Embryonic facial prominence (tissue), 1 donor: ENCODE data around the gene CCDC142.
"Not testable (repeated sequence)": the region's sequence is repeated elsewhere in the genome, so short reads cannot be mapped to it uniquely, and the experiment has no call there.

ENCODE experiments used
- DNase-seq: peaks from one replicate; pipeline ENCODE4 v3.0.0-alpha.2; 2016; ENCODE audit errors: extremely low spot score

The CCDC142 gene

DNA sequence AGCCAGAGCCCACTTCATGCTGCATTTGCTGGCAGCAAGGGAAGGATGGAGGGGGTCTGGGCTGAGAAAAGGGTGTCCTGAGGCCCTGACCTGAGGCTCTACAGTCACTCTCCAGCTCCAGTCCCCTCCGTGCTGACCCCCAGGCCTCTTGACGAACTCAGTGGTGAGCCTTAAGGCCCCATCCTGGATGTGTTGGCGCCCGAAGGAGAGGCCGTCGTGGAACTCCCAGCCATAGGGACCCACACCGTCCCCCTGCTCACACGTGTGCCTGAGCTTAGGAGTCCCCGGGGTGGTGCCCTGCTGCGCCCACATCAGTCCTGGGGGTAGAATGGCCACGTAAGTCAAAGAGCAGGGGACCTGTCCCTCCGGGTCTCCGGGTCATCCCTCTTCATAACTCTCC is 18.4 kb downstream of the CCDC142 start:
- no peak for DNase-seq

DNA sequence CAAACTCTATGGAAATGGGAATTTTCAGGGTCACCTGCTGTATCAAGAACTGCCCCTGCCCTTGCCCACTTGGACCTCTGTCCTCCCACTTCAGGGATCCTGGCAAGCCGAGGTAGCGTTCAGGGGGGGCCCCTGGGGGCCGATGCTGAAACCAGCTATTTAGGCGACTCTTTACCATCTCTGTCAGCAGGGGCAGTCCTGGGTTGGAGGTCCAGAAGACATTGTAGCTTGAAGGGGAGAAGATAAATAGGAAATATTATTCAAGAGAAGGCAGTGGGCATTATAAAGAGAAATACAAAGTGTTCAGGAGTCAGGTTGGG is 20.1 kb downstream of the CCDC142 start:
- DNase-seq = no peak

DNA sequence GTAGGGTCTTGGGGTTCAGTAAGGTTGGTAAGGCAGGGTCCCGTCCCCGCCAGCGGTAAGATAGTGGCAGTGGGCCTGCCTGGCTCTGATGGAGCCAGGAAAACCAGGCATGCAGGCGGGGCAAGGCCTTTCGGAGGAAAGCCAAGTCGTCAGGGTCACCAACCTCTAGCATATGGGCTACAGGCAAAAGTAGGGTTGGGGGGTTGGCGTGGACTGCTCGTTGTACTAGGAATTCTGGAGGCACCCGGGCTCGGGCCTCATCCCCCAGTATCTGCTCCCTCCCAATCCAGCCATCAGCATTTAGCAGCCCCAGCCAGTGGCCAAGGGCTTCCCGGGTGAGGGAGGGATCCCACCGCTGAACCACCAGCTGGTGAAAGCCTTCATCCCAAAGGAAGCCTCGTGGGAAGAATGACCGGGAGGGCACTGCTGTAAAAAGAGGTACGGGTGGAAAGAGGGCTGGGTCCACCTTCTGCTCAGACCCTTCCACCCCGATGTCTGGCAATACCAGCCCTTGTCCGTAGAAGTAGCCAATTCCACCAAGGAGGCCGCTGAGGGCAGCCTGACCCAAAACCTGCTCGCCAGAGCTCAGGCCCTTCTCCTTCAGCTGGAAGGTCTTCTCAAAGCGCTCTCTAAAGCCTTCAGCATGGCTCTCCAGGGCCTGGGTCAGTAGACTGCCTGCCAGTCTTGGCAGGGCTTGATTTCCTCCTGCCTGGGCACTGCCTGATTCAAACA is 20.6 kb downstream of the CCDC142 start:
- DNase-seq = no peak

DNA sequence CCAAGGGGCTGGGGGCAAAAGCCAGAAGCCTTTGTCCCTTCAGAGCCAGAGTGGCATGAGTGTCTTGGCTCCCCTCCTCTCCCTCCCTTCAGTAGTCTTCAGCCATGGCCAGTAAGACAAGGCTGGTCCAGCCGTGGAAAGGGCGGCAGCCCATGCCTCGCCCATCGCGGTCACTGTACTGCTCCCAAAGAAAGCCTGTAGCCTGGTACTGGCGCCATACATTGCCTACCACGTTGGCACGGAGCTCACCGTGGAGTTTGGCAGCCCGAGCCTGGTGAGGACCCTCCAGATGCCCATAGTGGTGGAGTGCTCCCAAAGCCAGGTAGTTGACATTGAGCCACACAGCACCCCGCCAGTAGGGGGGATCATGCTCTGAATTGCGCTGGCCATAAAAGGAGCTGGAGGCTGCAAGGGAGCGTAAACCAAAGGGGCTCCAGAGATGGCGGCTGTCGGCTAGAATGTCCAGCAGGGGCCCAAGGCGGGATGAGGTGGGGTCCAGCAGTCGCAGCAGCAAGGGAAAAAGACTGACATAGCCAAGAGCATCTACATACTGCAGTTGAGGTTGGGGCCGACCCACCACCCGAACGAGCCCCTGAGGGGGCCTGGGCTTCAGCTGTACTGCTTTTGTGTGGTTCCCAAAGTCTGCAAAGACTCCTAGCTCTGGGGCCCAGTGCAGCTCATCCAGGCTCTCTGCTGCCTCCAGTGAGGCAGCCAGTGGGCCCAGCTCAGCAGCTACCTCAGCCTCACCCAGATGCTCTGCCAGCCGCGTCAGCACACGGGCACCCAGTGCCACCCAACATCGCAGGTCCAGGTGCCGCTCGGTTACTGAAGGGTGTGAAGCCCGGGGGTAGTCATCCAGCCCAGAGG is 21.4 kb downstream of the CCDC142 start:
- DNase-seq = no peak

DNA sequence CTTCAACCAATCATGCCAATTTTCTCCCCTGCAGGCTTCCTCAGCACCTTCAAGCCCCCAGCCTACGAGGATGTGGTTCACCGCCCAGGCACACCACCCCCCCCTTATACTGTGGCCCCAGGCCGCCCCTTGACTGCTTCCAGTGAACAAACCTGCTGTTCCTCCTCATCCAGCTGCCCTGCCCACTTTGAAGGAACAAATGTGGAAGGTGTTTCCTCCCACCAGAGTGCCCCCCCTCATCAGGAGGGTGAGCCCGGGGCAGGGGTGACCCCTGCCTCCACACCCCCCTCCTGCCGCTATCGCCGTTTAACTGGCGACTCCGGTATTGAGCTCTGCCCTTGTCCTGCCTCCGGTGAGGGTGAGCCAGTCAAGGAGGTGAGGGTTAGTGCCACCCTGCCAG is 22.6 kb downstream of the CCDC142 start:
- DNase-seq = not testable (repeated sequence)

DNA sequence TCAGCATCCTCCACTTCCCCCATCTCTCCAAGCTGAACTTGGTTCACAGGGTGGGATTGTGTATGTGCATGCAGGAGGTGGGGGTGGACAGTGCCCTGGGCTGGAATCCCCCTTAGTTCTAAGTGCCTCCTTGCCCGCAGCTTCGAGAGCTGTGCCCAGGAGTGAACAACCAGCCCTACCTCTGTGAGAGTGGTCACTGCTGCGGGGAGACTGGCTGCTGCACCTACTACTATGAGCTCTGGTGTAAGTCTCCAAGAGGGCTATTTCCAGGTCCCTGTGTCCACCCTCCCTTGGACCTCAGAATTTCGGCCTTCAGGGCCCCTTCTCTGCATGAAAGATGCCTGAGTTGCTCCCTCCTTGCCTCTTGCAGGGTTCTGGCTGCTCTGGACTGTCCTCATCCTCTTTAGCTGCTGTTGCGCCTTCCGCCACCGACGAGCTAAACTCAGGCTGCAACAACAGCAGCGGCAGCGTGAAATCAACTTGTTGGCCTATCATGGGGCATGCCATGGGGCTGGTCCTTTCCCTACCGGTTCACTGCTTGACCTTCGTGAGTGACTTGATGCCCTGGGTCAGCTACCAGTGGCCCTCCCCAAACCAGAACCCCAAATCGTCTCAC is 23.2 kb downstream of the CCDC142 start:
- not testable (repeated sequence) for DNase-seq

DNA sequence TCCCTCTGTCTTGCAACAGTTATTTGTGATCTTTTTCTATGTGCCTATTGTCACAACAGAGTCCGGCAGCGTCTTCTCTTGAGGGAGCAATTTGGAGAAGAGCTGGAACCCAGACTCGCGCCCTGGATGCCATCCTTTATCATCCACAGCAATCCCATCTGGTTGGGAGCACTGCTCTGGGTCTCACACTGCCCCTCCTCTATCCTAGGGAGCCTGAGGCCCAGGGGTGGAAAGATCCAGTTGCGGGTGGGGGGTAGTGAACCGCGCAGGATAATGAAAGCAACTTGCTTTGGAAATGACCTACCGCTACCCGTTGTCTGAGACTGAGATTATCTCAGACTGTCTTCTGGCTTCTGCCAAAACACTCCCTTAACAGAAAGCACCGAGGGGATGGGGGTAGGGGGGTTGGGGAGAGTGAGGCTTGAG is 23.8 kb downstream of the CCDC142 start:
- DNase-seq = no peak

DNA sequence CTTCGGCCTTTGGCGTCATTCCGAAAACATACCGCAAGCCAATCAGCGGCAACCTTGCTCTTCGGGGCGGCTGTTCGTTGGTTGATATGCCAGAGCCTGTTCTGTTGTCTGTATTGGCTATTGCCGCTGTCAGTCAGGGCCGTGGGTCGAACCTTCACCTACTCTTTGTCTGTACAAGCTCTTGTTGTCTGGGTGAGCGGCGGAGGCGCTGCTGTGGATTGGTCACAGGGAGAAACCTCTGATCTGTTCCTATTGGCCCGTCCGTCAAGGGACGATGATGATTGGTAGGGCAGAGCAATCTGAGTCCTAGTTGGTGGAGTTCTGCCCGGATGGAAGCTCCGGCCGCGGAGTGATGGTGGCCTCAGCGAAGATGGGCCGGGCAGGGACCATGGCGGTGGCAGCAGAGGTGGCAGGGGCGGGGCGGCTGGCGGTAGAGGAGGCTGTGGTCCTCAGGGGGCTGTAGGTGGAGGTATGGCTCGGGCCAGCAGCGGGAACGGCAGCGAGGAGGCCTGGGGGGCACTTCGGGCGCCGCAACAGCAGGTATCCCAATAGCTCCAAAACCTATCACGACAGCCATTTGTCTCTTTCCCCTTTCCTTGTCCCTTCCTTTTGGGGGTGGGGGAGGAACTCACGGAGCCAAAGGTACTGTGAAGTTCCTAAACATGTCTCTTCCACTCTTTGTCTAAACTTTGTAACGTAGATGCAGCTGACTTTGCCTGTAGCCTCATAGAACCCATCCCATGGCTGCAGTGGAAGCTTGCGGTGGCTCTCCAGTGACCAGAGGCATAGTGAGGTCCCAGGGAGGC is 24.5 kb downstream of the CCDC142 start, which contains the start of gene WBP1:
Gene WBP1, plus strand, starts transcription at position 307 of the 806 bp plus-strand sequence. Its CDS starts 165 bp downstream, at position 472.
- DNase-seq = peak; percentile 99

DNA sequence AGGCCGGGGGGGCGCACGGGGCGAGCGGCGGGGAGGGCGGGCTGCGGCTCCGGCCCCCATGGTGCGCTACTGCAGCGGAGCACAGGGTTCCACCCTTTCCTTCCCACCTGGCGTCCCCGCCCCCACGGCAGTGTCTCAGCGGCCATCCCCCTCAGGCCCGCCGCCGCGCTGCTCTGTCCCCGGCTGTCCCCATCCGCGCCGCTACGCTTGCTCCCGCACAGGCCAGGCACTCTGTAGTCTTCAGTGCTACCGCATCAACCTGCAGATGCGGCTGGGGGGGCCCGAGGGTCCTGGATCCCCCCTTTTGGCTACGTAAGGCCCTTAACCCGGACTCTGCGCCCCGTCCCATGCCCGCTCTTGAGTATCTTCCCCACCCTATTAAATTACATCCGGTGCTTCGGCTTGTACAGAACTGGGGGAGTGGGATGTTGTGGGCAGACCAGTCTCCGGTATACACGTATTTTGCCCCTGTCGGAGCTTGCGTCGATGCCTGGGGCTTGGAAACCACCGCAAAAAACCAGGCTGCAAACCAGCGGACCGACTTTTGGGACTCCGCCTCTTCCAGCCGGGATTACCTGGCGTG is 25.2 kb downstream of the CCDC142 start:
- DNase-seq = no peak

DNA sequence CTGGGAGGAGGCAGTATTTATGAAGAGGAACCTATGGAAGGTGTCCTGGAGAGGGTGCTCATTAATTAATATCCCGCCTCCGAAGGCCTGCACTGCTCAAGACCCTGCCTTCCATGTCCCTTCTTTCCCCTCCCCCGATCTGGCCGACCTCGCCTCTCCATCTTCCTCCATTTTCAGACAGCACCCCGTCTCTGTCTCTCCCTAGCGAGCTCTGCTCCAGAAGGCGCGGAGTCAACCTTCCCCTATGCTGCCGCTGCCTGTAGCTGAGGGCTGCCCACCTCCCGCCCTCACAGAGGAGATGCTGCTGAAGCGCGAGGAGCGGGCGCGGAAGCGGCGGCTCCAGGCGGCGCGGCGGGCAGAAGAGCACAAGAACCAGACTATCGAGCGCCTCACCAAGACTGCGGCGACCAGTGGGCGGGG is 25.7 kb downstream of the CCDC142 start:
- no peak for DNase-seq

DNA sequence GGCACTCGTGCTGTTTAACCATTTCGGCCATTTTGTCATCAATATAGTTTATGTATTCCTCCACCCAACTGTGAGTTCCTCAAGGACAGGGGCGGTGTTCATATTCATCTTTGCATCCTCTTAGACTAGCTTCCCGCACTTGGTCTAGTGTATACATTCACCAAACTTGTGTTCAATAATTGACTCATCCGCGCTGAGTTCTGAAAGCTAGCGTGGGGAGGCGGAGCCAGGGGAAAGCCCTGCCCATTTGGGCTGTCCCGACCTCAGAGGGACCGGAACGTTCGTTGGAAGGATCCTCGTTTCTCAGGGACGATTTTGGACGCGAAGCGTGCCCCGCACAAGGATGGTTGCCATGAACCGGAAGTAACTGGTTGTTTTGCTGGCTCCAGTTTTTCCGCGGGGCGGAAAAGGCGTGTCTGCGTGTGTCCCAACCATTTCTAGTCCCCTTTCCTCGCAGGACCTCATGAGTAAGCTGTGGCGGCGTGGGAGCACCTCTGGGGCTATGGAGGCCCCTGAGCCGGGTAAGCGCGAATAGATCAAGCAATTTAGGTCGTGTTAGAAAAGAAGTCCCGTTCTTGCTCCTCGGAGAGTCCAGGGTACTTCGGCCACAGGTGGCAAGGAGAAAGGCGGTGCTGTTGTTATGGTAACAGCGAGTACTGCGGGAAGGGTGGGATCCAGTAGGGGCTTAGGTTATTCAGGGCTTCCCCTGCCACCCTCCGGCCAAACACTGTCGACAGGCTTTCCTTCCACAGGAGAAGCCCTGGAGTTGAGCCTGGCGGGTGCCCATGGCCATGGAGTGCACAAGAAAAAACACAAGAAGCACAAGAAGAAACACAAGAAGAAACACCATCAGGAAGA is 27.9 kb downstream of the CCDC142 start, which contains the start of gene INO80B:
Gene INO80B, plus strand, starts transcription at position 434 of the 858 bp plus-strand sequence. Its CDS starts 30 bp downstream, at position 464.
- DNase-seq = peak; percentile 94

DNA sequence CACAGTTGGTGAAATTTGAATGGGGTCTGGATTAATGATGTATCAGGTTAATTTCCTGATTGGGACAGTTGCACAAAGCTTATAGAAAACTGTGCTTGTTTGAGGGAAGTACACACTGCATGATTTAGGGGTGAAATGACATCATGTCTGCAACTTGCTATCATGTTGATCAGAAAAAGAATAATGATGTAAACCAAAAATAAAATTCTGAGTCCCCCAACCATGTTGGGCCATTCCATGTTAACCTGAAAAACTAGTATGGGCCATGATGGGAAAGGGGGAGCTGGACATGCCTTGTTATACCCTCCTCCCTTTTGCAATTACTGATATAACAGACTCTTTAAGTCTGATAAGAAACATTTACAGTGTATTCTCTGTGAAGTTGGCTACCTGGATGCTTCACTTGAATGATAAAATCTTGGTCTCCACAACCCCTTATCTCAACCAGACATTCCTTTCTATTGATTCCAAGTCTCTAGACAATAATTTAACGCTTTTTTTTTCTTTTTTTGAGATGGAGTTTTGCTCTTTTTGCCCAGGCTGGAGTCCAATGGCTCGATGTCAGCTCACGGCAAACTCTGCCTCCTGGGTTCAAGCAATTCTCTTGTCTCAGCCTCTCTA is 32.1 kb downstream of the CCDC142 start:
- DNase-seq = no peak

DNA sequence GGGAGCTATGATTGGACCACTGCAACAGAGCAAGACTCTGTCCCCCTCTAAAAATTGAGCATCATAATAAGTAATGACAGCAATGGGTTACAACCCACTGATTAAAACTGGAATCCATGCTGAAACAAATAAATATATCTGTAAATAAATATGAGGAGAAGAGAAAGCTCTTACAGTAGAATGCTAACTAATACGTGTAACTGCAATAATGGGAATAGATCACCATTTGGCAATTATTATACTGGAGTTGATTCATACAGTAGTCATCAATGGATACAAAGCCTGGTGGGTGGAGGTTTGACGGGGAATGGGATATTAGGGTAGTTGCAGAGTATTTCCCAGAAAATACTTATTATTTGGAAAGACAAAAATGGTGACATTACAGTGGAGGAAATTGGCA is 34.0 kb downstream of the CCDC142 start:
- DNase-seq = no peak

DNA sequence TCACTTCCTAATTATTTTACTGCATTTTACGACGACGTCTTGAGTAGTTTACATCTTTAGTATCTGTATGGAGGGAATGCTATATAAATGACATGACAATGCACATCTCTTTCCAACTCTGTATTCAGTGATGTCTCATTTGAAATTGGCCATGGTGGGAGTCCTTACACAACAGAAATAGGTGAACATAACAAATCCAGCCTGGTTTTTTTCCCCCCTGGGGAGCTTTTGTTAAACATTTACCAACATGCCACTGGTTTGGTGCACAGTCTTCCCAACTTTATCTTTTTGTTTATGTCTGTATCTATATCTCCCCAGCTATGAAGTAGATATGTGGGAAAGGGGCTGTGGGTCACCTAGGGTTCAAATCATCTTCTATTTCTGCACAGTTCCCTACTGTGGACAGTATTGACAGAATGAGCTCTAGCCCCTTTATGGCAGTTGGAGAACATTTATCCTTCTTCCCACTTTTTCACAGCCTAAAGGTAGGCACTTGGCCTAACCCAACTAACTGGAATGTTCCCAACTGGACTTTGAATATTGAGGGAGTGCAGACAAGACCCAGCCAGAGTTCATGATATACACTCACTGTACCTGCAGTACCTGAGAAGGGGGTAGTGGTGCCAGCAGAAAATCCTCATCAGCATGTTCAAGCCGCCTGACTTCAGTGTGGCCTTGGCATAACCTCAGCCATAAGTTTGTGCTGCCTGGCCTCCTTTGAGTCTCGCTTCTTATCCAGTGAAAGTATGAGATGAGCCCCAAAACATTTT is 35.4 kb downstream of the CCDC142 start:
- DNase-seq = no peak

DNA sequence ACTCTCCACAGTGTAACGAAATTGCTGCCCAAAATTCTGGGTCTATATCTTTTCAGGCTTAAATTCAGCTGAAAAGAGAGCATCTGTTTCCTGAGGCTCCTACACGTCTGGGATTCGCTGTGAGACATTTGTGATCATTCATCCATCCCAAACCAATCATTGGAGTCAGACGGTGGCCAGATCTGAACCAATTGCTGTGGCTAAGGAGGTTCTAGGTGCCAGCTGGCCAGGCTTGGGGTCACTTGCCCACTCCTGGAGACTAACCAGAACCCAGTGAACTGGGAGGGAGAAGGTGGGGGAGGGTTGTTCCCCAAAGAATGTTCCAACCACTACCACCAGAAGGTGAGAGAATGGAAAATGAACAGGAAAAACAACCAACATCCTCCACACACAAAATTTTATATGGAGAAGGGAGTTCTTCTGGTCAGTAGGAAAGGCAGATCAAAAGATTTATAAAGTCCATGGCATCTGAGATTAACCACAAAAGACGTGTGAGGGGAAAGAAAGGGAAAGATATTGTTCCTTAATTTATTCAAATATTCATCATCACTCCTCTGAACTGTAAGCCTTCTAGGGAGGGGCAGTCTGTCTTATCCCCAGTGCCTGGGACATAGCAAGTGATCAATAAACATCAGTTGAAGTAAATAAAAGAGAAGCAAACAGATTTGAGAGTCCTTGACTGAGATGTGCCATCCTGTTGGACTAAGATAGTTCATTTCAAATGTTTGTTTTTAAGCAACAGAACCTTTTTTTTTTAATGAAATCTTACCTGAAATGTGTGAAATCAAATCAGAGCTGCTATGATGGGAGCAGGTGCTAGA is 38.1 kb downstream of the CCDC142 start:
- DNase-seq = no peak

DNA sequence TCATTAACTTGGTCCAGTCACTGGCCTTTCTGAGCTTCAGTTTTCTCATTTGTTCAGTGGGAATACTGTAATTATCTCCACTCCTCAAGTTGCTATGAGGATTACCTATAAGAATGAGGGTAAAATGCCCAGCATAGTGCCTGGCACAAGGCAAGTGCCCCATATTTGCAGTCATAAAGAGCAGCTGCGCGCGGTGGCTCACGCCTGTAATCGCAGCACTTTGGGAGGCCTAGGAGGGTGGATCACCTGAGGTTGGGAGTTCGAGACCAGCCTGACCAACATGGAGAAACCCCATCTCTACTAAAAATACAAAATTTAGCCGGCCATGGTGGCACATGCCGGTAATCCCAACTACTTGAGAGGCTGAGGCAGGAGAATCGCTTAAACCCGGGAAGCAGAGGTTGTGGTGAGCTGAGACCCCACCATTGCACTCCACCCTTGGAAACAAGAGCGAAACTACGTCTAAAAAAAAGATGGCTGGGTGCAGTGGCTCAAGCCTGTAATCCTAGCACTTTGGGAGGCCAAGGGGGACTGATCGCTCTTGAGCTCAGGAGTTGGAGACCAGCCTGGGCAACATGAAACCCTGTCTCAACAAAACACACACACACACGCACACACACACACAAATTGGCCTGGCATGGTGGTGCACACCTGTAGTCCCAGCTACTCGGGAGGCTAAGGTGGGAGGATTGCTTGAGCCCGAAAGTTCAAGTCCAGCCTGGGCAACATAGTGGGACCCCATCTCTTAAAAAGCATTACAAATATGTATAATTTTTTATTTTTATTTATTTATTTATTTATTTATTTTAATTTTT is 40.1 kb downstream of the CCDC142 start:
- not testable (repeated sequence) for DNase-seq
